Measurements from ENCODE around the gene INHBC.
"Not testable (repeated sequence)": the region's sequence is repeated elsewhere in the genome, so short reads cannot be mapped to it uniquely, and the experiment has no call there.

Gene INHBC

GRCh38 chr12:57390174-57390573 is 44.4 kb upstream of the INHBC start:
- TF ChIP-seq, protein P1, sequence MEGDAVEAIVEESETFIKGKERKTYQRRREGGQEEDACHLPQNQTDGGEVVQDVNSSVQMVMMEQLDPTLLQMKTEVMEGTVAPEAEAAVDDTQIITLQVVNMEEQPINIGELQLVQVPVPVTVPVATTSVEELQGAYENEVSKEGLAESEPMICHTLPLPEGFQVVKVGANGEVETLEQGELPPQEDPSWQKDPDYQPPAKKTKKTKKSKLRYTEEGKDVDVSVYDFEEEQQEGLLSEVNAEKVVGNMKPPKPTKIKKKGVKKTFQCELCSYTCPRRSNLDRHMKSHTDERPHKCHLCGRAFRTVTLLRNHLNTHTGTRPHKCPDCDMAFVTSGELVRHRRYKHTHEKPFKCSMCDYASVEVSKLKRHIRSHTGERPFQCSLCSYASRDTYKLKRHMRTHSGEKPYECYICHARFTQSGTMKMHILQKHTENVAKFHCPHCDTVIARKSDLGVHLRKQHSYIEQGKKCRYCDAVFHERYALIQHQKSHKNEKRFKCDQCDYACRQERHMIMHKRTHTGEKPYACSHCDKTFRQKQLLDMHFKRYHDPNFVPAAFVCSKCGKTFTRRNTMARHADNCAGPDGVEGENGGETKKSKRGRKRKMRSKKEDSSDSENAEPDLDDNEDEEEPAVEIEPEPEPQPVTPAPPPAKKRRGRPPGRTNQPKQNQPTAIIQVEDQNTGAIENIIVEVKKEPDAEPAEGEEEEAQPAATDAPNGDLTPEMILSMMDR (IDR thresholded peaks at IDR 0.05; ENCODE audit: low read depth, low read length) = no peak
- Histone ChIP-seq H3K9me3 (ENCODE audit: severe bottlenecking) (no peaks in the 10 kb centered on the region), H3K27me3 (ENCODE audit: insufficient read depth, low read depth, severe bottlenecking) (no peaks in the 10 kb centered on the region), H3K36me3 (peaks cover 12% of the 10 kb centered on the region), H3K27ac (peak overlapping the region; percentile 23; the same call in 1 of the 2 replicates), H3K4me3 (ENCODE audit: low read depth, low read length) (no peak overlapping the region)
- DNase-seq = no peak

- Histone ChIP-seq H3K36me3 (peaks cover 12% of the 10 kb centered on the region), H3K27me3 (ENCODE audit: insufficient read depth, low read depth, severe bottlenecking) (no peaks in the 10 kb centered on the region), H3K9me3 (ENCODE audit: severe bottlenecking) (no peaks in the 10 kb centered on the region), H3K4me3 (ENCODE audit: low read depth, low read length) (no peak overlapping the region), H3K27ac (no peak overlapping the region)
- no peak for DNase-seq
- TF ChIP-seq, protein P1 (IDR thresholded peaks at IDR 0.05; ENCODE audit: low read depth, low read length) = no peak
Measured at GRCh38 chr12:57395121-57395520, 39.5 kb upstream of the INHBC start.

GRCh38 chr12:57397441-57397840 is 37.1 kb upstream of the INHBC start:
- no peaks in the 10 kb centered on the region for H3K9me3 ChIP-seq (ENCODE audit: severe bottlenecking)
- H3K4me3 ChIP-seq (ENCODE audit: low read depth, low read length) = no peak overlapping the region
- TF ChIP-seq, protein P1 (IDR thresholded peaks at IDR 0.05; ENCODE audit: low read depth, low read length) = no peak
- no peaks in the 10 kb centered on the region for H3K27me3 ChIP-seq (ENCODE audit: insufficient read depth, low read depth, severe bottlenecking)
- peaks cover 8% of the 10 kb centered on the region for H3K36me3 ChIP-seq
- no peak for DNase-seq
- no peak overlapping the region for H3K27ac ChIP-seq

DNA sequence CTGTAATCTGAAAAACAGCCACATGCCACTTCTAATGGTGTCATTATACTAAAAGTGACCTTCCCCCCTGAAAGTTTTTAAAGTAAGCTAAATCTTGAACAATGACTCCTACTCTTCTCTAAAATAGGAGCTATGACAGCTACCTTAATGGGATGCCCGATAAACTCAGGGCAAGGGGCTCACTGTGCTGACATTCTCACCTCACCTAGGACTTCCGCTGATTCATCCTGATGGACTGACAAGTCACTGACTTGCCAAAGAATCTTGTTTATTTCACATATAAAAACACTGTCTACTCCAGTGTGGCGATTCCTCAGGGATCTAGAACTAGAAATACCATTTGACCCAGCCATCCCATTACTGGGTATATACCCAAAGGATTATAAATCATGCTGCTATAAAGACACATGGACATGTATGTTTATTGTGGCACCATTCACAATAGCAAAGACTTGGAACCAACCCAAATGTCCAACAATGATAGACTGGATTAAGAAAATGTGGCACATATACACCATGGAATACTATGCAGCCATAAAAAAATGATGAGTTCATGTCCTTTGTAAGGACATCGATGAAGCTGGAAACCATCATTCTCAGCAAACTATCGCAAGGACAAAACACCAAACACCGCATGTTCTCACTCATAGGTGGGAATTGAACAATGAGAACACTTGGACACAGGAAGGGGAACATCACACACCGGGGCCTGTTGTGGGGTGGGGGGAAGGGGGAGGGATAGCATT is 34.7 kb upstream of the INHBC start:
- not testable (repeated sequence) for H3K9me3 ChIP-seq (ENCODE audit: severe bottlenecking); H3K4me3 ChIP-seq (ENCODE audit: low read depth, low read length); H3K36me3 ChIP-seq; H3K27ac ChIP-seq; H3K27me3 ChIP-seq (ENCODE audit: insufficient read depth, low read depth, severe bottlenecking); DNase-seq

- DNase-seq = no peak
- Histone ChIP-seq H3K27ac (no peak overlapping the region), H3K27me3 (ENCODE audit: insufficient read depth, low read depth, severe bottlenecking) (no peaks in the 10 kb centered on the region), H3K9me3 (ENCODE audit: severe bottlenecking) (no peaks in the 10 kb centered on the region), H3K36me3 (no peaks in the 10 kb centered on the region), H3K4me3 (ENCODE audit: low read depth, low read length) (no peak overlapping the region)
- TF ChIP-seq, protein P1 (IDR thresholded peaks at IDR 0.05; ENCODE audit: low read depth, low read length) = no peak
Measured at GRCh38 chr12:57401165-57401564, 33.4 kb upstream of the INHBC start.

- H3K27me3 ChIP-seq (ENCODE audit: insufficient read depth, low read depth, severe bottlenecking); H3K9me3 ChIP-seq (ENCODE audit: severe bottlenecking); H3K4me3 ChIP-seq (ENCODE audit: low read depth, low read length); H3K36me3 ChIP-seq; H3K27ac ChIP-seq; DNase-seq: not testable (repeated sequence)
Measured at GRCh38 chr12:57402156-57402555, 32.4 kb upstream of the INHBC start.
